HL-60 (cell line): Measurements from ENCODE around the gene ANKS1B.
"Not testable (repeated sequence)": the region's sequence is repeated elsewhere in the genome, so short reads cannot be mapped to it uniquely, and the experiment has no call there.

ENCODE experiments used
- GABPA ChIP-seq: IDR thresholded peaks from 2 replicates; pipeline ENCODE4 v1.6.1; 2012; ENCODE audit warnings: low read depth
- POLR2AphosphoS5 ChIP-seq: IDR thresholded peaks from 2 replicates; pipeline ENCODE4 v1.6.1; 2012; ENCODE audit warnings: low read depth
- REST ChIP-seq: IDR thresholded peaks from 2 replicates; pipeline ENCODE4 v1.6.1; 2012; ENCODE audit warnings: low read depth; ENCODE audit not compliant: insufficient replicate concordance
- TF ChIP-seq, protein P1 (sequence below): IDR thresholded peaks from one replicate; pipeline ENCODE4 v1.5.1; 2011; ENCODE audit warnings: low read length, control low read depth, inconsistent platforms; ENCODE audit not compliant: insufficient read depth

DNA sequence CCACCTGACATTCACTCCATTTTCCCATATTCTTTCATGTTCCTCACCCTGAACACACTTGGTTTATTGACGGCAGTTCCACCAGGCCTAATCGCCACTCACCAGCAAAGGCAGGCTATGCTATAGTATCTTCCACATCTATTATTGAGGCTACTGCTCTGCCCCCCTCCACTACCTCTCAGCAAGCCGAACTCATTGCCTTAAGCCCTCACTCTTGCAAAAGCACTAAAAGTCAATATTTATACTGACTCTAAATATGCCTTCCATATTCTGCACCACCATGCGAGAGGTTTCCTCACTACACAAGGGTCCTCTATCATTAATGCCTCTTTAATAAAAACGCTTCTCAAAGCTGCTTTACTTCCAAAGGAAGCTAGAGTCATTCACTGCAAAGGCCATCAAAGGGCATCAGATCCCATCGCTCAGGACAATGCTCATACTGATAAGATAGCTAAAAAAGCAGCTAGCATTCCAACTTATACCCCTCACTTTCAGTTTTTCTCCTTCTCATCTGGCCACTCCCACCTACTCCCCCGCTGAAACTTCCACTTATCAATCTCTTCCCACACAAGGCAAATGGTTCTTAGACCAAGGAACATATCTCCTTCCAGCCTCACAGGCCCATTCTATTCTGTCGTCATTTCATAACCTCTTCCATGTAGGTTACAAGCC is 265.2 kb downstream of the ANKS1B start:
- TF ChIP-seq, protein P1, sequence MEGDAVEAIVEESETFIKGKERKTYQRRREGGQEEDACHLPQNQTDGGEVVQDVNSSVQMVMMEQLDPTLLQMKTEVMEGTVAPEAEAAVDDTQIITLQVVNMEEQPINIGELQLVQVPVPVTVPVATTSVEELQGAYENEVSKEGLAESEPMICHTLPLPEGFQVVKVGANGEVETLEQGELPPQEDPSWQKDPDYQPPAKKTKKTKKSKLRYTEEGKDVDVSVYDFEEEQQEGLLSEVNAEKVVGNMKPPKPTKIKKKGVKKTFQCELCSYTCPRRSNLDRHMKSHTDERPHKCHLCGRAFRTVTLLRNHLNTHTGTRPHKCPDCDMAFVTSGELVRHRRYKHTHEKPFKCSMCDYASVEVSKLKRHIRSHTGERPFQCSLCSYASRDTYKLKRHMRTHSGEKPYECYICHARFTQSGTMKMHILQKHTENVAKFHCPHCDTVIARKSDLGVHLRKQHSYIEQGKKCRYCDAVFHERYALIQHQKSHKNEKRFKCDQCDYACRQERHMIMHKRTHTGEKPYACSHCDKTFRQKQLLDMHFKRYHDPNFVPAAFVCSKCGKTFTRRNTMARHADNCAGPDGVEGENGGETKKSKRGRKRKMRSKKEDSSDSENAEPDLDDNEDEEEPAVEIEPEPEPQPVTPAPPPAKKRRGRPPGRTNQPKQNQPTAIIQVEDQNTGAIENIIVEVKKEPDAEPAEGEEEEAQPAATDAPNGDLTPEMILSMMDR: not testable (repeated sequence)
- not testable (repeated sequence) for TF ChIP-seq POLR2AphosphoS5, GABPA, REST
